SK-N-SH (cell line): ENCODE data around the gene DGKZ. TPM values are rescaled to one million over a fixed set of nuclear protein-coding genes. Genes with fewer than 3 reads are reported as not detected.

Experiments used
- CTCF ChIA-PET: fragments of 300-600, 350-600 bp; formaldehyde crosslinking; extraction: SDS; loops from one replicate; lab custom pipeline; 2021; lab: Yijun Ruan, JAX
- POLR2A ChIA-PET: fragments of 350-600 bp; sonication (Branson Sonifier 250); formaldehyde crosslinking; extraction: SDS; loops from one replicate; lab custom pipeline; 2020; ENCODE audit warnings: antibody characterized with exemption, inconsistent platforms; lab: Yijun Ruan, JAX
- DNase-seq: peaks from one replicate; pipeline ENCODE4 v3.0.0; 2012
- H2AFZ ChIP-seq: fragments of 200-600 bp; sonication (generic); 2 replicates; pipeline ENCODE4 v1.8.1; 2016; ENCODE audit warnings: antibody characterized with exemption, mild to moderate bottlenecking, low read depth
- H3F3A ChIP-seq: fragments of 200-600 bp; sonication (generic); replicated peaks from 2 replicates; pipeline ENCODE3; 2016; ENCODE audit warnings: antibody characterized with exemption, mild to moderate bottlenecking; ENCODE audit not compliant: insufficient read depth
- H3K27ac ChIP-seq, 2 experiments: fragments of 200-500 bp in 1 of 2; fragments of 200-600 bp in 1 of 2; sonication (Bioruptor generic) in 1 of 2; sonication (generic), shearing (Covaris generic) in 1 of 2; 2 replicates each; pipeline versions ENCODE4 v1.5.1 to v1.6.1; 2014 to 2016; ENCODE audit warnings: low read depth in 2 of 2, inconsistent platforms in 1 of 2, low read length in 1 of 2, mild to moderate bottlenecking in 1 of 2, mixed read lengths in 1 of 2
- H3K27me3 ChIP-seq: fragments of 200-600 bp; sonication (generic), shearing (Covaris generic); 2 replicates; pipeline ENCODE4 v1.6.1; 2016; ENCODE audit warnings: mixed run types; ENCODE audit not compliant: insufficient read depth
- H3K36me3 ChIP-seq, 2 experiments: fragments of 200-500 bp in 1 of 2; fragments of 200-600 bp in 1 of 2; sonication (Bioruptor generic) in 1 of 2; sonication (generic) in 1 of 2; replicated peaks in 1 of 2; 2 replicates each; pipeline versions ENCODE3 to v1.5.1; 2014 to 2016; ENCODE audit warnings: low read length in 1 of 2, mild to moderate bottlenecking in 1 of 2; ENCODE audit not compliant: insufficient read depth in 2 of 2, control insufficient read depth in 1 of 2
- H3K4me1 ChIP-seq, 2 experiments: fragments of 200-500 bp in 1 of 2; fragments of 200-600 bp in 1 of 2; sonication (Bioruptor generic) in 1 of 2; sonication (generic), shearing (Covaris generic) in 1 of 2; 2 replicates each; pipeline versions ENCODE4 v1.5.1 to v1.6.1; 2014 to 2016; ENCODE audit warnings: low read depth in 1 of 2, low read length in 1 of 2, mixed run types in 1 of 2; ENCODE audit not compliant: insufficient read depth in 2 of 2, control insufficient read depth in 1 of 2
- H3K4me2 ChIP-seq: fragments of 200-600 bp; sonication (generic), shearing (Covaris generic); 2 replicates; pipeline ENCODE4 v1.6.1; 2017; ENCODE audit warnings: mixed run types
- H3K4me3 ChIP-seq, 2 experiments: fragments of 200-500 bp in 1 of 2; fragments of 200-600 bp in 1 of 2; sonication (Bioruptor generic) in 1 of 2; sonication (generic), shearing (Covaris generic) in 1 of 2; 2 replicates each; pipeline versions ENCODE4 v1.5.1 to v1.8.1; 2014 to 2016; ENCODE audit warnings: low read depth in 2 of 2, inconsistent platforms in 1 of 2, low read length in 1 of 2, mild to moderate bottlenecking in 1 of 2, mixed read lengths in 1 of 2, moderate library complexity in 1 of 2
- H3K79me2 ChIP-seq: fragments of 200-600 bp; sonication (generic); 2 replicates; pipeline ENCODE4 v1.8.1; 2017; ENCODE audit warnings: mild to moderate bottlenecking; ENCODE audit not compliant: insufficient read depth
- H3K9ac ChIP-seq: fragments of 200-600 bp; sonication (generic); 2 replicates; pipeline ENCODE4 v1.6.1; 2017; ENCODE audit warnings: mixed run types
- H3K9me2 ChIP-seq: fragments of 200-600 bp; sonication (generic); 2 replicates; pipeline ENCODE4 v1.6.1; 2017; ENCODE audit warnings: mixed run types
- H3K9me3 ChIP-seq: fragments of 200-600 bp; sonication (generic); 2 replicates; pipeline ENCODE4 v1.6.1; 2017; ENCODE audit warnings: mixed run types, mild to moderate bottlenecking, moderate library complexity
- H4K20me1 ChIP-seq: fragments of 200-600 bp; sonication (generic); 2 replicates; pipeline ENCODE4 v1.6.1; 2017; ENCODE audit warnings: mild to moderate bottlenecking, mixed run types; ENCODE audit not compliant: insufficient read depth
- ELF1 ChIP-seq: IDR thresholded peaks from 2 replicates; pipeline ENCODE4 v1.4.0; 2012
- FOXJ3 ChIP-seq: sonication (generic); formaldehyde crosslinking; IDR thresholded peaks from 2 replicates; pipeline ENCODE4 v1.5.1; 2020; ENCODE audit warnings: mild to moderate bottlenecking, missing genetic modification reagents
- GABPA ChIP-seq: IDR thresholded peaks from 2 replicates; pipeline ENCODE4 v1.4.0; 2012; ENCODE audit warnings: low read depth, mild to moderate bottlenecking
- JUND ChIP-seq: IDR thresholded peaks from 2 replicates; pipeline ENCODE4 v1.4.0; 2012
- MEF2A ChIP-seq: IDR thresholded peaks from 2 replicates; pipeline ENCODE4 v1.4.0; 2012; ENCODE audit warnings: low read depth, borderline replicate concordance
- RCOR1 ChIP-seq: fragments of 150-350 bp; IDR thresholded peaks from 2 replicates; pipeline ENCODE4 v1.6.1; 2017; ENCODE audit warnings: antibody characterized with exemption, low read length
- RFX5 ChIP-seq: IDR thresholded peaks from 2 replicates; pipeline ENCODE4 v1.6.1; 2012; ENCODE audit warnings: mild to moderate bottlenecking, improper control_type of control experiment, low read length
- RXRA ChIP-seq: IDR thresholded peaks from 2 replicates; pipeline ENCODE4 v1.4.0; 2012; ENCODE audit warnings: low read depth, mild to moderate bottlenecking, borderline replicate concordance
- SIN3A ChIP-seq: IDR thresholded peaks from 2 replicates; pipeline ENCODE4 v1.6.1; 2012; ENCODE audit warnings: low read depth, mild to moderate bottlenecking, low read length, moderate library complexity, borderline replicate concordance
- TAF1 ChIP-seq: IDR thresholded peaks from 2 replicates; pipeline ENCODE4 v1.6.1; 2012; ENCODE audit warnings: low read depth, mild to moderate bottlenecking, low read length, moderate library complexity, borderline replicate concordance
- TEAD4 ChIP-seq: IDR thresholded peaks from 2 replicates; pipeline ENCODE4 v1.4.0; 2012; ENCODE audit warnings: mild to moderate bottlenecking, borderline replicate concordance; ENCODE audit not compliant: insufficient read depth
- WGBS: methylation state at CpG from one replicate; pipeline ENCODE4 v1.1.6; 2017; ENCODE audit warnings: low lambda C conversion rate; 5-methylcytosine and 5-hydroxymethylcytosine counted together
- polyA plus RNA-seq, 3 experiments: library from polyadenylated mRNA; depleted of rRNA; stranded (reverse); fragments of >200 nt; gene quantifications; 2 replicates each; pipeline ENCODE4 v1.2.3, GENCODE V29; 2012
- TF ChIP-seq, protein P1 (sequence below): IDR thresholded peaks from 2 replicates; pipeline ENCODE4 v1.4.0; 2012; ENCODE audit warnings: low read depth, borderline replicate concordance
- TF ChIP-seq, protein P2 (sequence below): IDR thresholded peaks from 2 replicates; pipeline ENCODE4 v1.6.1; 2012; ENCODE audit warnings: mild to moderate bottlenecking, low read depth, low read length, moderate library complexity
- TF ChIP-seq, protein P3 (sequence below): fragments of 150-350 bp; IDR thresholded peaks from 2 replicates; pipeline ENCODE4 v1.6.1; 2017; ENCODE audit warnings: antibody characterized with exemption, low read length, low read depth, borderline replicate concordance
- TF ChIP-seq, protein P4 (sequence below): fragments of 150-350 bp; IDR thresholded peaks from 2 replicates; pipeline ENCODE4 v1.6.1; 2016; ENCODE audit warnings: mild to moderate bottlenecking, low read depth, low read length
- TF ChIP-seq, protein P5 (sequence below): IDR thresholded peaks from 2 replicates; pipeline ENCODE4 v1.4.0; 2012; ENCODE audit warnings: low read depth, borderline replicate concordance

Gene DGKZ
- polyA plus RNA-seq, 1 of the 3 experiments (the other 2 are of a cell fraction) = 33.2 TPM

DNA sequence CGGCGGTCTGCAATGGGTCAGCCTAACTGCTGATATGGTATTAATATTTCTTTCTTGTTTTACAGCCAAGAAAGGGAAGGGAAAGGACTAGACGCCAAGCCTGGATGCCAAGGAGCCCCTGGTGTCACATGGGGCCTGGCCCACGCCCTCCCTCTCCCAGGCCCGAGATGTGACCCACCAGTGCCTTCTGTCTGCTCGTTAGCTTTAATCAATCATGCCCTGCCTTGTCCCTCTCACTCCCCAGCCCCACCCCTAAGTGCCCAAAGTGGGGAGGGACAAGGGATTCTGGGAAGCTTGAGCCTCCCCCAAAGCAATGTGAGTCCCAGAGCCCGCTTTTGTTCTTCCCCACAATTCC lies 36.1 kb downstream of the DGKZ start:
- TF ChIP-seq JUND = no peak
- TF ChIP-seq GABPA = no peak
- TF ChIP-seq, protein P1, sequence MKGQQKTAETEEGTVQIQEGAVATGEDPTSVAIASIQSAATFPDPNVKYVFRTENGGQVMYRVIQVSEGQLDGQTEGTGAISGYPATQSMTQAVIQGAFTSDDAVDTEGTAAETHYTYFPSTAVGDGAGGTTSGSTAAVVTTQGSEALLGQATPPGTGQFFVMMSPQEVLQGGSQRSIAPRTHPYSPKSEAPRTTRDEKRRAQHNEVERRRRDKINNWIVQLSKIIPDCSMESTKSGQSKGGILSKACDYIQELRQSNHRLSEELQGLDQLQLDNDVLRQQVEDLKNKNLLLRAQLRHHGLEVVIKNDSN = no peak
- no peak for TF ChIP-seq RXRA
- TF ChIP-seq RFX5 = no peak
- no peak for TF ChIP-seq FOXJ3 (CRISPR knock-in tag)
- TF ChIP-seq, protein P2, sequence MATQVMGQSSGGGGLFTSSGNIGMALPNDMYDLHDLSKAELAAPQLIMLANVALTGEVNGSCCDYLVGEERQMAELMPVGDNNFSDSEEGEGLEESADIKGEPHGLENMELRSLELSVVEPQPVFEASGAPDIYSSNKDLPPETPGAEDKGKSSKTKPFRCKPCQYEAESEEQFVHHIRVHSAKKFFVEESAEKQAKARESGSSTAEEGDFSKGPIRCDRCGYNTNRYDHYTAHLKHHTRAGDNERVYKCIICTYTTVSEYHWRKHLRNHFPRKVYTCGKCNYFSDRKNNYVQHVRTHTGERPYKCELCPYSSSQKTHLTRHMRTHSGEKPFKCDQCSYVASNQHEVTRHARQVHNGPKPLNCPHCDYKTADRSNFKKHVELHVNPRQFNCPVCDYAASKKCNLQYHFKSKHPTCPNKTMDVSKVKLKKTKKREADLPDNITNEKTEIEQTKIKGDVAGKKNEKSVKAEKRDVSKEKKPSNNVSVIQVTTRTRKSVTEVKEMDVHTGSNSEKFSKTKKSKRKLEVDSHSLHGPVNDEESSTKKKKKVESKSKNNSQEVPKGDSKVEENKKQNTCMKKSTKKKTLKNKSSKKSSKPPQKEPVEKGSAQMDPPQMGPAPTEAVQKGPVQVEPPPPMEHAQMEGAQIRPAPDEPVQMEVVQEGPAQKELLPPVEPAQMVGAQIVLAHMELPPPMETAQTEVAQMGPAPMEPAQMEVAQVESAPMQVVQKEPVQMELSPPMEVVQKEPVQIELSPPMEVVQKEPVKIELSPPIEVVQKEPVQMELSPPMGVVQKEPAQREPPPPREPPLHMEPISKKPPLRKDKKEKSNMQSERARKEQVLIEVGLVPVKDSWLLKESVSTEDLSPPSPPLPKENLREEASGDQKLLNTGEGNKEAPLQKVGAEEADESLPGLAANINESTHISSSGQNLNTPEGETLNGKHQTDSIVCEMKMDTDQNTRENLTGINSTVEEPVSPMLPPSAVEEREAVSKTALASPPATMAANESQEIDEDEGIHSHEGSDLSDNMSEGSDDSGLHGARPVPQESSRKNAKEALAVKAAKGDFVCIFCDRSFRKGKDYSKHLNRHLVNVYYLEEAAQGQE = no peak
- TF ChIP-seq, protein P3, sequence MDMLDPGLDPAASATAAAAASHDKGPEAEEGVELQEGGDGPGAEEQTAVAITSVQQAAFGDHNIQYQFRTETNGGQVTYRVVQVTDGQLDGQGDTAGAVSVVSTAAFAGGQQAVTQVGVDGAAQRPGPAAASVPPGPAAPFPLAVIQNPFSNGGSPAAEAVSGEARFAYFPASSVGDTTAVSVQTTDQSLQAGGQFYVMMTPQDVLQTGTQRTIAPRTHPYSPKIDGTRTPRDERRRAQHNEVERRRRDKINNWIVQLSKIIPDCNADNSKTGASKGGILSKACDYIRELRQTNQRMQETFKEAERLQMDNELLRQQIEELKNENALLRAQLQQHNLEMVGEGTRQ = no peak
- TF ChIP-seq ELF1 = no peak
- TF ChIP-seq, protein P4, sequence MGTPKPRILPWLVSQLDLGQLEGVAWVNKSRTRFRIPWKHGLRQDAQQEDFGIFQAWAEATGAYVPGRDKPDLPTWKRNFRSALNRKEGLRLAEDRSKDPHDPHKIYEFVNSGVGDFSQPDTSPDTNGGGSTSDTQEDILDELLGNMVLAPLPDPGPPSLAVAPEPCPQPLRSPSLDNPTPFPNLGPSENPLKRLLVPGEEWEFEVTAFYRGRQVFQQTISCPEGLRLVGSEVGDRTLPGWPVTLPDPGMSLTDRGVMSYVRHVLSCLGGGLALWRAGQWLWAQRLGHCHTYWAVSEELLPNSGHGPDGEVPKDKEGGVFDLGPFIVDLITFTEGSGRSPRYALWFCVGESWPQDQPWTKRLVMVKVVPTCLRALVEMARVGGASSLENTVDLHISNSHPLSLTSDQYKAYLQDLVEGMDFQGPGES = no peak
- TF ChIP-seq SIN3A = no peak
- TF ChIP-seq MEF2A = no peak
- TF ChIP-seq, protein P5, sequence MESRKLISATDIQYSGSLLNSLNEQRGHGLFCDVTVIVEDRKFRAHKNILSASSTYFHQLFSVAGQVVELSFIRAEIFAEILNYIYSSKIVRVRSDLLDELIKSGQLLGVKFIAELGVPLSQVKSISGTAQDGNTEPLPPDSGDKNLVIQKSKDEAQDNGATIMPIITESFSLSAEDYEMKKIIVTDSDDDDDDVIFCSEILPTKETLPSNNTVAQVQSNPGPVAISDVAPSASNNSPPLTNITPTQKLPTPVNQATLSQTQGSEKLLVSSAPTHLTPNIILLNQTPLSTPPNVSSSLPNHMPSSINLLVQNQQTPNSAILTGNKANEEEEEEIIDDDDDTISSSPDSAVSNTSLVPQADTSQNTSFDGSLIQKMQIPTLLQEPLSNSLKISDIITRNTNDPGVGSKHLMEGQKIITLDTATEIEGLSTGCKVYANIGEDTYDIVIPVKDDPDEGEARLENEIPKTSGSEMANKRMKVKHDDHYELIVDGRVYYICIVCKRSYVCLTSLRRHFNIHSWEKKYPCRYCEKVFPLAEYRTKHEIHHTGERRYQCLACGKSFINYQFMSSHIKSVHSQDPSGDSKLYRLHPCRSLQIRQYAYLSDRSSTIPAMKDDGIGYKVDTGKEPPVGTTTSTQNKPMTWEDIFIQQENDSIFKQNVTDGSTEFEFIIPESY = no peak
- TF ChIP-seq TEAD4 = no peak
- TF ChIP-seq TAF1 = no peak
- TF ChIP-seq RCOR1 = no peak
- ChIA-PET POLR2A (interaction anchor here (1.1 kb wide), 1 partner anchor 22 kb away, joined by 3 read pairs; no protein-coding TSS in a partner anchor), CTCF (interaction anchor here (0.6 to 2.7 kb wide), 31 partner anchors 9 to 235 kb away, joined by 3 to 28 read pairs (median 4); partner anchors contain the start of genes ATG13, CHRM4 and DGKZ)
- Histone ChIP-seq H3K4me3 (peak overlapping the region in 1 of 2 experiments; percentile 71; a peak in 2 of 4 replicates), H3F3A (peaks cover 6% of the 10 kb centered on the region), H3K27me3 (no peaks in the 10 kb centered on the region), H3K9me2 (no peaks in the 10 kb centered on the region), H3K27ac (no peak overlapping the region; a peak in 1 of 4 replicates), H3K36me3 (peaks cover 0 to 8% of the 10 kb centered on the region in 2 experiments), H3K9me3 (no peaks in the 10 kb centered on the region), H3K4me2 (peak overlapping the region; percentile 90; the same call in 1 of the 2 replicates), H4K20me1 (no peaks in the 10 kb centered on the region), H3K79me2 (no peaks in the 10 kb centered on the region; the same call in 1 of the 2 replicates), H2AFZ (no peak overlapping the region), H3K4me1 (peaks cover 10 to 23% of the 10 kb centered on the region in 2 experiments; a peak in 2 of 4 replicates), H3K9ac (no peak overlapping the region)
- DNase-seq = no peak
- 72% methylated on average over 7 of the region's 7 CpGs for WGBS
